HG03159 (cell line): ENCODE results near the gene ESR2.

Source experiments
- ATAC-seq: cut with Tn5 transposase; IDR thresholded peaks from one replicate; pipeline ENCODE4 v1.9.1; 2021; ENCODE audit warnings: mild to moderate bottlenecking, moderate library complexity; ENCODE audit not compliant: unreplicated experiment

Gene ESR2

DNA sequence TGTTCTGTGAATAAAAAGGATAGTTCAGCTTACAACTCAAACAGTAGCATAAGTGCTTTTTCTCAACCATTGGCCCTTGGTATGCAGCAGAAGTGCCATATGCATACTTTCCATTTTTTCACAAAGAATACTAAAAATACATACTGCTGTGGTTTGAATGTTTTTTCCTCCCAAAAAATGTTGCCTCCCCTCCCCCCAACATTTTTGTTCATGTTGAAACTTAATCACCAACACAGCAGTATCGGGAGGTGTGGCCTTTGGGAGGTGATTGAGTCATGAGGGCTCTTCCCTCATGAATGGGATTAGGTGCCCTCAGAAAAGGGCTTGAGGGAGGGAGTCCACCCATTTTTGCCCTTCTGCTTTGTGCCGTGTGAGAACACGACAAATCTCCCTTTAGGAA, 198.6 kb downstream of the ESR2 start:
- no peak for ATAC-seq

DNA sequence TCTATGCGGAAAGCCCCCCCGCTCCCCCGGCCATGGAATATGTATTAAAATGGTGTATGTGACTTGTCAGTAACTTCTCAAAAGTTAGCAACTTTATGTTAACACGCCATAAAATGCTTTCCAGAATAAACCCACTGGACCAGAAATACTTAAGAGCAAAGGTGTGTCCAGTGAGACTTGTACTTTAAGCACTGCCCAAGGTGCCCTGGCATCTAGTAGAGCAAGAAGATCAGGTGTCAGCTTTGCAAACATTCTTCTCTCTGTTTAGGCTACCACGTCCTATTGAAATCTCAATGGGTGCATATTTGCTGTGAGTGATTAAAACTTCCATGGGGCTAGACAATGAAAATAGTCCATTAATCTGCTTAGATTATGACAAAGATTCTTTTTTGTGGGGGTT, 201.2 kb downstream of the ESR2 start:
- no peak for ATAC-seq

DNA sequence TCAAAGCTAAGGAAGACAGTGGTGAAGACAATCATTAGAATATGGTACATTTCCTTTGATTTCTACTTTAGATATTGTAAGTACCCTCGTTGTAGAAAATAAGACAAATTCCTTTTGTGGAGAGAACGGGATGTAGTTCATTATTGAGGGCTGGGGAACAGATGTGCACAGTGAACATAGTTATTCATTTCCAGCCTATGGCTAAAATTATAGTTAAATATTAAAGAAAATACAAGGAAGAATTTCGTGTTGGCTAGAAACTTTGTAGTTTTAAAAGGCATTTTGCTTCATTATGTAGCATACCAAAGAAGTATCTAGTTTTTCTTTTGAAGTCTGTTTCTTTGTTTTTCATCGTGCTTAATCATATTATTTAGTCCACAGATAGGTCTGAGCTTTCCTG, 201.8 kb downstream of the ESR2 start:
- no peak for ATAC-seq

DNA sequence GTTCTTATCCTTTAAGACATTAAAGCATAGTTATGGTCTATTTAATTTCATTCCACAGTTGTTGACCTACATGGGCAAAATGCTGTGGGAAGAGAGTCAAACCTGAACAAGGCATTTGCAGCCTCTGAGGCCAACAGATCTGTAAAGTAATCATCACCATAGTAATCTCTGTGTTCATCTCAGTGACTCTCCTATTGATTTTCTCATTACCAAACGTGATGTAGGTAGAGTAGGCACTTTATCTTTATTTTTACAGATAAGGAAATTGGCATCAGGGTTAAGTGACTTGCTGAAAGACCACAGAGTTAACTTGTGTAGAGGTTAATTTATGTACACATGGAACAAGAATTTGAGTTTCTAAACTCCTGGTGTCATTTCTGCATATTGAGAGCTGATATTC, 203.0 kb downstream of the ESR2 start:
- ATAC-seq, result no peak

DNA sequence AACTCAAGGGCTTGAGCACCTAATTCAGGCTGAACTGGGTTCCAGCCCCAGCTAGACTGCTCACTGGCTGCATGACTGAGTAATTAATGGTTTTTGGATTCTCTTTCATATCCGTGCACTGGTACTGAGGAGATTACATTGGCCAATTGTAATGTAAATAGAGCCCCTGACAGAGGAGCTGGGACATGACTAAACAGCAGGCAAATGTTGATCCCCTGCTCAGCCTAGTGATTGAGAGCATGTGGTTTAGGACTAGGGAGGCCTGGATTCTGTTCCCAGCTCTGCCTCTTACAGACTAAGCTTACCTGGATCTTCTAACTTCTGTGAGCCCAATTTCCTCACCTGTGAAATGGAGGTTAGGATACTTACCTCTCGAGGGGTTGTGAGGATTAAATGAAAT, 204.3 kb downstream of the ESR2 start:
- ATAC-seq, result no peak

DNA sequence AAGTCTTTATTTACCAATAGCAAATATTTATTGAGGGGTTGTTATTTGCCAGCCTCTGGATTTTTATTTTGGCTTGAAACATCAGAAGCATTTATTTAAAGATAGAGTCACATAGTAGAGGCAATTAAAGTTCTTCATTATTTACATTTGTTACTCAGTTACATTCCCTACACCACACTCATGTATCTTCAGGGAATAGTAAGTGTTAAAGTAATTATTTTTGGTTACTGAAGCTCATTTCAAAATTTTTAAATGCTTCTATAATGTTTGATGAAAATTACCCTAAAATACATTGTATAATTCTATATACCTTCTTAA, 205.6 kb downstream of the ESR2 start:
- no peak for ATAC-seq

DNA sequence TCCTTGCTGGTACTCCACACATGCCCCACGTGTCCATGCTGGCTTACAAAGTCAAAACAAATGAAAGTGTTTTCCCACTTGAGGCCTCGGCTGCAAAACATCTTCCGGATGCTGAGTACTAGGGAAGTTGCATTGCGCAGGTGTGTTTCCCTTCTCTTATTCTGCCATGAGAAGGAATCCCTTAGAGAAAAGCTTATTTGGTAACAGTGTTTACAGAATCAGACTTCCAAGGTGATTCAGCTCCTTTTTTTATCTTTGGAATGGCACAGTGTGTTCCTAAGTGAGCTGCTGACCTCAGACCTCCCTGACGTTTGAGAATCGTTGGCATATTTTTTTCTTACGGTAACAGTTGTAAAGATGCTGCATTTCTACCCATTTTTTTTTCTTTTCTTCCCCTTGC, 211.3 kb downstream of the ESR2 start:
- ATAC-seq, result no peak

DNA sequence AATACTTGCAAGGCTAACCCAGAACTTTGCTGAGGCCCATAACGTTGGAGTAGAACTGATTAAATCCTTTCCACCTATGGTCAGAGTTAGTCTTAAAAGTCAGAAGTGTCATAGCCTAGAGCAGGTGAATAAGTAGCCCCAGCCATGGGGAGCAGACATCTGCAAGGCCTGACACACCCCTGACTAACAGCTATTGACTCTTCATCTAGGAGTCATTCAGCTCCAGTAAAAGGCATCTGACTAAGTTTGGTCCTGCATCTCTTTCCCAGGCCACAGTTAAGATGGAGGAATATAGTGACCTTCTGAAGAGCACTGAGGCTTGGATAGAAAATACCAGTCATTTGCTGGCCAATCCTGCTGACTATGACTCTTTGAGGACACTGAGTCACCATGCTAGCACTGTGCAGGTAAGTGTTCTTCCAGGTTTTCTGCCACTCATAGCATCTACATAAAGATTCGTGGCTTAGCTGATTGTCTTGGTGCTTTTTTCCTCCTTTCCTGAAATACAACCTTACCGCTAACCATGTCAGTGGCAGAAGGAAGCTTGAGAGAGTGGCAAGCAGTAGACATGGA, 212.9 kb downstream of the ESR2 start:
- ATAC-seq, result no peak

DNA sequence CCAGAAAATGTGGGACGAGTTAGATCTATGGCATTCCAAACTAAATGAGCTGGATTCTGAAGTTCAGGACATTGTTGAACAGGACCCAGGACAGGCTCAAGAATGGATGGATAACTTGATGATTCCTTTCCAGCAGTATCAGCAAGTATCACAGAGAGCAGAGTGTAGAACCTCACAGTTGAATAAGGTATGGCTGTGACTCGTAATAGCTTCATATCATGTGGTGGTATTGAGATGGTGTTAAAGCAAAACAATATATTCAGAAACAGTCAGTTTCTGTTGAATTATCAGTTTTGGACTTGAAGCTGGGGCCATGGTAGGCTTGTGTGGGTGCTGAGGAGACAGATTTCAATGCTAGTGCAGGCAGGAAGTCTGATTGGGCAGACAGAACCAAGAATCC, 213.7 kb downstream of the ESR2 start:
- no peak for ATAC-seq

DNA sequence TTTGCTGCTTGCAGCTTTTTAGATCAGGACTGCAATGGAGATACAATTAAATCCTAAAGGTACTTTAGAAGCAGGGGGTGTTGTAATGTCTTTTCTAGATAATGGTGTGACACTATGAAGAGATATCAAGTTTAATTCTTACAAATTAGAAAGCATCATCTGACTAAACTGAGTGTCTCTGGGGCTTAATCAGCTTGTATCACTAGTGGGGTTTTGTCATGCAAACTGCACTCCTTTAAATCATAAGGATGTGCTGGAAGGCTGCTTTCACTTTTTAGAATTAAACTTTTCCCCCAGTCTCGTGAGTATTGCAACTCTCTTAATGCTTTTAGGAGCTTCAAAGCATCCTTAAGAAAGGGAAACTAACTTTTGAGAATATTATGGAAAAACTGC, 218.6 kb downstream of the ESR2 start:
- no peak for ATAC-seq

DNA sequence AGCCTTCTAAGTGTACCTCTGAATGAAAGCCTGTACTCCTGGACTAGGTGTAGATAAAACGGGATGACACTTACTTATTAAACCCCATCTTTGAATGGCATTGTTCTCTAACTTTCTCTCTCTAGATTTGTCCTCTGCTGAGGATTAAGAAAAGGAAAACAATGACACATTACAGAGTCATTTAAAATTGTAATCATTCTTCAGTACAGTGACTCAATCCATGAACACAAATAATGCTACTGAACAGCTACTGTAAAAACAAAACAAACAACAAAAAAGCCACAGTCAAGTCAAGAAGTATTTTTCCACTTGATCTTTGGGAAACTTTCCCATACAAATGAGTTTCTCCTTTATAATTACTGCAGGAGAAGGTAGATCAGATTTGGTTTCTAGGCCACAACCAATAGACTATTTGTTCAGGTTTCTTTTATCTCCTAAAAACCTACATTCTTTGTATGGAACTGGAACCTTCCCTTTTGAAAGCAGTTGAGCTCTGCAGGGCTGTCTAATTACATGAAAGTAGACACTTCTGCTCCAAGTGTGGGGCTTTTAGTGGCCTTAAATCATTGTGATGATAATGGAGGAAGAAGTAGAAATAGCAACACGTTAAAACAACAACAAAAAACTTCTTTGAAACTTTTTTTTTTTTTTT, 219.1 kb downstream of the ESR2 start:
- no peak for ATAC-seq

DNA sequence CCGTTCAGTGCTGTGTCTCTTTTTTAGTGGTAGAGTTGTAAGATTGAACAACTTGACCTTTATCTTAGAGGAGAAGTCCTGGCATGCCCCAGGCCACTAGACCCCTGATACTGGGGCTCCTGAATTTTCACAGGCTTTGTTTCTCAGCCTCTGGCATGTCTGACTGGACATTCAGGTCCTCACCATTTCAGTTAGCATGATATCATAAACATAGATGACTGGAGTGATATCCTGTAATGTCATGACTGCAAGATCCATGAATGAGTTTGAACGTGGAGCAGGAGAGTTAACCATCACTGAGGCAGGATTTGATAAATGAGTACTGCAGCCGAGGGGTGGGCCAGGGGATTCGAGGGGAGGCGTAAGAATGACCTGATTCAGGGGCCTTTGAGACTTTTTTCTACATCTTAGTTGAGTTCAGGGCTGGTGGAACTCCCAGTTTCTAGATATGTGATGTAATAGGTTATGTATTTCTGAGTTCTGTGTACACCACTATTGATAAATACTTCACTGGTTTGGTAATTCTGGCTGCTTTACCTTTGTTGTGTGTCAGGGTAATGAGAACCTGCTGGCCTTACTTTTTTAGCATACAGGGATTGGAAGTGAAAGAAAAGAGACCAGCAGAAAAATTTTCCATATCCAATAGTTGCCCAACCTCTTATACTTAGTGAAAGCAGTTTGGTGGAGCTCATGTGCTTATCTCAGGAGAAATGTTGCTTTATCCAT, 224.4 kb downstream of the ESR2 start:
- ATAC-seq, result no peak

DNA sequence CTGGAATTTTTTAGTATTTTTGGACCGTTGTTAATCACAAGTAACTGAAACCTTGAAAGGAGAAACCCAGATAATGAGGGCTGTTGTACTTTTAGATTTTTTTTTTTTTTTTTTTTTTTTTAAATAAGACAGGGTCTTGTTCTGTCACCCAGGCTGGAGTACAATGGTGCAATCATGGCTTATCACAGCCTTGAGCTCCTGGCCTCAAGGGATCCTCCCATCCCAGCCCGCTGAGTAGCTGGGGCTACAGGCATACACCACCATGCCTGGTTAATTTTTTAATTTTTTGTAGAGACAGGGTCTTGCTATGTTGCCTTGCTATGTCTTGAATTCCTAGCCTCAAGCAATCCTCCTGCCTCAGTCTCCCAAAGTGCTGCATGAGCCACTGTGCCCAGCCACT, 229.7 kb downstream of the ESR2 start:
- no peak for ATAC-seq

DNA sequence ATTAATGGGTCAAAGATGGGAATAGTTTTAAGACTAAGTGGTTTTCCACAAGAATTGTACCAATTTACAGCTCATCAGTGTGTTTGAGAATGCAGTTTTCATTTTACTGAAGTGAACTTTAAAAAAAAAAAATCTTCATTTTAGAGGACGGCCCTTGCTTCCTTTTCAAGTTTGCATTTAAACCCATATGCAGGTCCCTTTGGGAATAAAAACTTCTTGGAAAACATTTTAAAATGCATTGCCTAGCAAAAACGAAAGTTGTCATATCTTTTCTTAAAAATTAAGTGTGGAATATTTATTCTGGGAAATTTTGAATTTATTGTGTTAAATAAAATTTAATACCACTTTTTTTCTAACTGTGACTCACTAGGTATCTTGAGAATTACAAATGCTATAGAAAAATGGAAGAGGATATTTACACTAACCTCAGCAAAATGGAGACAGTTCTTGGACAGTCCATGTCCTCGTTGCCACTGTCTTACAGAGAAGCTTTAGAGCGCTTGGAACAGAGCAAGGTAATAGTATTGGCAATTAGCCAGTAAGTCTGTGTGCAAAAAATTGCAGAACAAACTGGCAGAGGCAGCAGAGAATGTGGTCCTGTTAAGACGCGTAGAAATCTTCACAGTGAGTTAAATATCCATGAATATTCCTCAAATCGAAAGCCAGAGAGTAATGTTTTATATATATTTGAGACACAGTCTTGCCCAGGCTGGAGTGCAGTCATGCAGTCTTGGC, 231.6 kb downstream of the ESR2 start:
- ATAC-seq, result no peak

DNA sequence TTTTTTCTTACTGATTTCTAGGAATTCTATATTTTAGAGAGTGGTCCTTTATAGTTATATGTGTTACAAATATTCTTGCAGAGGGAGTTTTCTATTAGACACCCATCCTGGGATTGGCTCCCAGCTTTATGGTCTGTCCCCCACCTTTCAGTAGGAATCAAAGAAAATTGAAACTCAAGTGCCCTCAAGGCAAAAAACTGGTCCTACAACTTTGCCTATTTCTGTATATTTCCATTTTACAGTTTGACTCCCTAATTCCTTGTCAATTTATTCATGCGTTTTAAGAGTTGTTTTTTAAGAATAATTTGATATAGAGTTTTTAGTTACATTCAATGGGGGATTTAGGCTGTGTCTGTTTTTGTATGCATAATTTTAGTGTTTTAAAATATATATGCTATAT, 232.5 kb downstream of the ESR2 start:
- ATAC-seq, result no peak

DNA sequence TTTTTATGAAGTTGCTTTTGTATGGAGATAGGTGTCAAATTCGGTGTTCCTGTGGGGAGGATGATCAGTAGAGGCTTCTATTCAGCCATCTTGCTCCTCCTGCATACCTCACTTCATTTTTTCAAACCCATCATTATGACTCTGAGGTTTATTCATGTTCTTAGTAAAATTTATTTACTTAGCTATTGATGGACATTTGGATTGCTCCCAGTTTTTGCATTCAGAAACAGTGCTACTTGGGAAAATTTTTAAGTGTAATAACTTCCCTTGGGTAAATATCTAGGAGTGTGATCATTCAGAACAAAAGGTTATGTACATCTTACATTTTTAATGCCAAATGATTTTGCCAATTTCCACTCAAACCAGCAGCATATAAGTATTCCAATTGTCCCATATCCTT, 233.1 kb downstream of the ESR2 start:
- ATAC-seq, result no peak

DNA sequence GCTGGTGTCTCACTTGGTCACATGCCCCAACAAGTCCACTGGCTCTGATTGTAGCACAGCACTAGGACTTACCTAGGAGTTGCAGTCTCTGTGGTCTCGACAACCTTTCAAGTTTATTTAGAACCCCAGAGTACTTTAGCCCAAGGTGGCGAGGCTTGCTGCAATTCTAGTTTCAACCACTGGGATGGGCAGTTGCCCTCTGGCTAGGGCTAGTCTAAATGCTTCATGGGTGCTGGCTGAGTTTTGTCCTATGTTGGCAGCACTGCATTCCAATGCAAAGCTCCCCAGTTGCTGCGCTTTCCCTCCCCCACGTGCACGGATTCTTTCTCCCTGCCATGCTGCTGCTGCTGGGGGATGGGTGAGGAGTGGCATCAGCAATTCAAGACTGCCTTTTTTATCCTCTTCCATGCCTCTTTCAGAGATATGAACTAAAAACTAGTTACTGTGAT, 233.5 kb downstream of the ESR2 start:
- ATAC-seq, result no peak

DNA sequence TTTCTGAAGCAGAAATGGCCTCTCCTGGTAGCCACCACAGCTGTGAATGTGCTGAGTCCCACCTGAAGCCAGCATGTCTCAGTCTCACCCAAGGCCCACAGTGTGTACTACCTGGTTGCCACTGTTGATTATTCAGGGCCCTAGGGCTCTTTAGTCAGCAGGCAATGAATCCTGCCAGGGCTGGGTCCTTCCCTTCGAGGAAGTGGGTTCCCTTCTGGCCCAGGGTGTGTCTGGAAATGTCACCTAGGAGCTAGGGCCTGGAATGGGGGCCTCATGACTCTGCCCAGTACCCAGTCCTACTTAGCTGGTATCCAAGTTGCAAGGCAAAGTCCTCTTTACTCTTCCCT, 234.0 kb downstream of the ESR2 start:
- ATAC-seq, result no peak

DNA sequence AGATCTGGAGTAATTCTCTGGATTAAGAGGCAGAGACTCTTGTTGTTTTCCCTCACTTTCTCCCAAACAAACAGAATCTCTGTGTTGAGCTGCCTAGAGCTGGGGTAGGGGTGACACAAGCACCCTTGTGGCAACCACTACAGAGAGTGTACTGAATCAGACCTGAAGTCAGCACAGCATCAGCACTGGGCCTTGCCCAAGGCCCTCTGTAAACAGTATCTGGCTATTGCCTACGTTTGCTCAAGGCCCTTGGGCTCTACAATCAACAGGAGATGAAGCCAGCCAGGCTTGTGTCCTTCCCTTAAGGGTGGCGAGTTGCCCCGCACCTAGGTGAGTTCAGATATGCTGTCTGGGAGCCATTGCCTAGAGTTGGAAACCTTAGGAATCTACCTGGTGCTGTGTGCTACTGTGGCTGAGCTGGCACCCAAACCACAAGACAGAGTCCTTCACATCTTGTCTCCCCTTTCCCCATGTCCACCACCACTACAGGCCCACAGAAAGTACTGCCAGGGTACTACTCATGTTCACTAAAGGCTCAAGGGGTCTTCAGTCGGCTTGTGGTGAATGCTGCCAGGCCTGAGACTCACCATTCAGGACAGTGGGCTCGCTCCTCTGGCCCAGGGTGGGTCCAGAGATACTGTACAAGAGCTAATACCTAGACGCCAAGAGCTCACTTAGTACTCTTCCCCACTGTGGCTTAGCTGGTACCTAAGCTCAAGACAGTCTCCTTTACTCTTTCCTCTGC, 234.5 kb downstream of the ESR2 start:
- ATAC-seq, result no peak

DNA sequence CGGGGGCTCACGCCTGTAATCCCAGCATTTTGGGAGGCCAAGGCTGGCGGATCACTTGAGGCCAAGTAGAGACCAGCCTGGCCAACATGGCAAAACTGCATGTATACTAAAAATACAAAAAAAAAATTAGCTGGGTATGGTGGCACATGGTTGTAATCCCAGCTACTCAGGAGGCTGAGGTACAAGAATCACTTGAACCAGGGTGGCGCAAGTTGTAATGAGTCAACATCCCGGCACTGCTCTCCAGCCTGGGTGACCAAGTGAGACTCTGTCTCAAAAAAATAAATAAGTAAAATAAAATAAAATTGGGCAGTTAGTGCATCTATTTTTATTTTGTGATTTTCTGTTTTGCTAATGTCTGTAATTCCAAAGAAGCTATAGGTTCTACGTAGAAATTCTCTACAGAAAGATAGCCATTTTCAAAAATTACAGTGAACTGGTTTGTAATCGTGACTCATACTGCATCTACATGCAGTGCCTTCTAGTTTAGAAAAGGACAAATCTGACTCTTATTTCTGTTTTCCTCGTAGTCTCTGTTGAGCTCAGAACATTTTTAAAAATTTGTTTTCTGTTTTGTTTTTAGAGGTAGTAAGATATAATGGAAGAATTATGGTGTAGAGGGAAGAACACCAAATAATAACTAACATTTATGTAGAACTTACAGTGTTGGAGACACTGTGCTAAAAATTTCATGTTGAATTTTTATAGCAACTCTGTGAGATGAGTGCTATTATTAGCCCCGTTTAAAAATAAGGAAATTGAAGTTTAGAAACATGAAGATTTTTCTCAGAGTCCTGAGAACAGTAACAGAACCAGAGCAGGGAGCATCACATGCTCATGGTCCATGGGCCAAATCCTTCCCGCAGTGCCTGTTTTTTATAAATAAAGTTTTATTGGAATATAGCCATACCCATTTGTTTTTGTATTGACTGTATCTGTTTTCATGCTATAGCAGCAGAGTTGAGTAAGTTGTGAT, 240.2 kb downstream of the ESR2 start:
- ATAC-seq, result no peak
